Neuronal stem cell (in vitro differentiated cells): Measurements from ENCODE around the gene IL1RL2.
A peak's percentile ranks its signal among the peaks of the same experiment; 100 is the strongest.

ENCODE experiments used
- DNase-seq: peaks from one replicate; pipeline ENCODE4 v3.0.0-alpha.2; 2013; ENCODE audit warnings: low spot score
- H2AFZ ChIP-seq: one replicate; pipeline ENCODE4 v1.6.1; 2013; ENCODE audit warnings: mild to moderate bottlenecking, low read length, inconsistent platforms
- H2AK5ac ChIP-seq: 2 replicates; pipeline ENCODE4 v1.6.1; 2013; ENCODE audit warnings: low read depth, mild to moderate bottlenecking, inconsistent platforms, low read length, moderate library complexity, mixed read lengths
- H2BK120ac ChIP-seq: 2 replicates; pipeline ENCODE4 v1.6.1; 2013; ENCODE audit warnings: low read depth, mild to moderate bottlenecking, inconsistent platforms, low read length, moderate library complexity, mixed read lengths
- H2BK12ac ChIP-seq: one replicate; pipeline ENCODE4 v1.6.1; 2013; ENCODE audit warnings: low read length, inconsistent platforms
- H2BK15ac ChIP-seq: 2 replicates; pipeline ENCODE4 v1.6.1; 2013; ENCODE audit warnings: mild to moderate bottlenecking, low read length, inconsistent platforms, mixed read lengths
- H2BK5ac ChIP-seq: one replicate; pipeline ENCODE4 v1.6.1; 2013; ENCODE audit warnings: inconsistent platforms, mild to moderate bottlenecking, low read length, moderate library complexity
- H3K14ac ChIP-seq: one replicate; pipeline ENCODE4 v1.6.1; 2013; ENCODE audit warnings: low read length, inconsistent platforms
- H3K18ac ChIP-seq: 2 replicates; pipeline ENCODE4 v1.6.1; 2013; ENCODE audit warnings: low read length, inconsistent platforms
- H3K23ac ChIP-seq: 2 replicates; pipeline ENCODE4 v1.6.1; 2013; ENCODE audit warnings: low read depth, mild to moderate bottlenecking, mixed read lengths, low read length, inconsistent platforms; ENCODE audit not compliant: poor library complexity
- H3K27ac ChIP-seq: replicated peaks from 3 replicates; pipeline ENCODE4 v1.5.1; 2013; ENCODE audit warnings: low read length, inconsistent platforms
- H3K27me3 ChIP-seq, 3 experiments: 2 replicates each; pipeline ENCODE4 v1.6.1; 2013; ENCODE audit warnings: low read length in 3 of 3, mild to moderate bottlenecking in 2 of 3, inconsistent platforms in 1 of 3, low read depth in 1 of 3, mixed read lengths in 1 of 3, moderate library complexity in 1 of 3; ENCODE audit not compliant: control insufficient read depth in 3 of 3, insufficient read depth in 3 of 3
- H3K36me3 ChIP-seq, 2 donors: replicated peaks in 1 of 2; 2 replicates each; pipeline ENCODE4 v1.6.1; 2013; ENCODE audit warnings: low read length in 2 of 2; ENCODE audit not compliant: control insufficient read depth in 2 of 2, insufficient read depth in 2 of 2
- H3K4ac ChIP-seq: 2 replicates; pipeline ENCODE4 v1.6.1; 2013; ENCODE audit warnings: inconsistent platforms, mild to moderate bottlenecking, low read length, moderate library complexity
- H3K4me1 ChIP-seq, 2 donors: 1 replicate in 1 of 2; 2 replicates in 1 of 2; pipeline ENCODE4 v1.6.1; 2013; ENCODE audit warnings: low read length in 2 of 2, low read depth in 1 of 2; ENCODE audit not compliant: control insufficient read depth in 2 of 2, insufficient read depth in 1 of 2
- H3K4me2 ChIP-seq: one replicate; pipeline ENCODE4 v1.6.1; 2013; ENCODE audit warnings: mild to moderate bottlenecking, low read length, inconsistent platforms; ENCODE audit not compliant: insufficient read depth, poor library complexity, severe bottlenecking
- H3K4me3 ChIP-seq, 2 donors: 2 replicates each; pipeline ENCODE4 v1.5.1; 2013; ENCODE audit warnings: low read length in 2 of 2, mild to moderate bottlenecking in 2 of 2, inconsistent platforms in 1 of 2, moderate library complexity in 1 of 2
- H3K79me1 ChIP-seq: one replicate; pipeline ENCODE4 v1.6.1; 2013; ENCODE audit warnings: low read depth, mild to moderate bottlenecking, inconsistent platforms, low read length, moderate library complexity
- H3K9ac ChIP-seq: one replicate; pipeline ENCODE4 v1.6.1; 2013; ENCODE audit warnings: mild to moderate bottlenecking, low read depth, low read length, inconsistent platforms; ENCODE audit not compliant: poor library complexity
- H3K9me3 ChIP-seq, 2 donors: replicated peaks in 1 of 2; 2 replicates each; pipeline versions ENCODE3 to v1.6.1; 2013; ENCODE audit warnings: low read length in 2 of 2, mild to moderate bottlenecking in 2 of 2, inconsistent platforms in 1 of 2, low read depth in 1 of 2, mixed read lengths in 1 of 2, moderate library complexity in 1 of 2; ENCODE audit not compliant: control insufficient read depth in 2 of 2, insufficient read depth in 1 of 2
- H4K8ac ChIP-seq: one replicate; pipeline ENCODE4 v1.6.1; 2013; ENCODE audit warnings: low read depth, mild to moderate bottlenecking, inconsistent platforms, low read length, moderate library complexity
- H4K91ac ChIP-seq: one replicate; pipeline ENCODE4 v1.6.1; 2013; ENCODE audit warnings: low read length, low read depth, mild to moderate bottlenecking, inconsistent platforms; ENCODE audit not compliant: poor library complexity
- WGBS, 2 donors: extraction: QIAGEN DNeasy Blood & Tissue Kit; methylation state at CpG; one replicate each; pipeline ENCODE4 v1.1.7; 2013; ENCODE audit warnings: missing lambda C conversion rate in 2 of 2, mixed read lengths in 1 of 2; ENCODE audit not compliant: insufficient read length in 2 of 2, insufficient replicate concordance in 1 of 2; ENCODE audit errors: extremely low coverage in 2 of 2; 5-methylcytosine and 5-hydroxymethylcytosine counted together

The IL1RL2 gene

DNA sequence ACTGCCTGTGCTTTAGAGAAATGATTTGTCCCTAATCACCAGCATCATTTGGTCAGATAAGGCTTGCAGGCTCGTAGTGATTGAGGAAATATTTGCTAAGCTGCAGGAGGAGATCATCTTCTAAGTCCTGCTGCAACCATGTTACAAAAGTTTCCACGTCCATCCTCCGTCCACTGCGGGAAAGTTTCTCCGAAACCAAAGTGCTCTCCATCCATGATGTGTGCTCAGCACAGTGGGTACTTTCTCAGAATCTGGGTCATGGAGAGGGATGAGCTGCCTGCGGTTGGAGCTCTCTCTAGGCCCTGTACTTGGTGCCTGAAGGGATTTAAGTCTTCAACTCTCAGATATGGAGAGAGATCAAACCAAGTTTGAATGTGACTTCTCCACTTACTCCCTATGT is 39.3 kb downstream of the IL1RL2 start:
- Histone ChIP-seq H2AFZ (no peak overlapping the region), H3K9me3 (no peaks in the 10 kb centered on the region), H3K4me2 (no peak overlapping the region), H2BK5ac (no peak overlapping the region), H3K18ac (no peak overlapping the region), H4K91ac (no peak overlapping the region), H3K14ac (no peak overlapping the region), H3K4me1 (peaks cover 2 to 7% of the 10 kb centered on the region in 2 donors), H3K4me3 (no peak overlapping the region), H3K9ac (peak overlapping the region; percentile 44), H3K23ac (no peak overlapping the region), H2BK15ac (no peak overlapping the region), H3K79me1 (no peaks in the 10 kb centered on the region), H3K27ac (no peak overlapping the region), H3K36me3 (no peaks in the 10 kb centered on the region), H2AK5ac (no peak overlapping the region), H3K4ac (no peak overlapping the region), H4K8ac (no peak overlapping the region), H3K27me3 (no peaks in the 10 kb centered on the region), H2BK120ac (no peak overlapping the region), H2BK12ac (no peak overlapping the region)
- WGBS, 2 donors, result no CpG with 5 or more reads among the region's 6 CpGs
- no peak for DNase-seq

DNA sequence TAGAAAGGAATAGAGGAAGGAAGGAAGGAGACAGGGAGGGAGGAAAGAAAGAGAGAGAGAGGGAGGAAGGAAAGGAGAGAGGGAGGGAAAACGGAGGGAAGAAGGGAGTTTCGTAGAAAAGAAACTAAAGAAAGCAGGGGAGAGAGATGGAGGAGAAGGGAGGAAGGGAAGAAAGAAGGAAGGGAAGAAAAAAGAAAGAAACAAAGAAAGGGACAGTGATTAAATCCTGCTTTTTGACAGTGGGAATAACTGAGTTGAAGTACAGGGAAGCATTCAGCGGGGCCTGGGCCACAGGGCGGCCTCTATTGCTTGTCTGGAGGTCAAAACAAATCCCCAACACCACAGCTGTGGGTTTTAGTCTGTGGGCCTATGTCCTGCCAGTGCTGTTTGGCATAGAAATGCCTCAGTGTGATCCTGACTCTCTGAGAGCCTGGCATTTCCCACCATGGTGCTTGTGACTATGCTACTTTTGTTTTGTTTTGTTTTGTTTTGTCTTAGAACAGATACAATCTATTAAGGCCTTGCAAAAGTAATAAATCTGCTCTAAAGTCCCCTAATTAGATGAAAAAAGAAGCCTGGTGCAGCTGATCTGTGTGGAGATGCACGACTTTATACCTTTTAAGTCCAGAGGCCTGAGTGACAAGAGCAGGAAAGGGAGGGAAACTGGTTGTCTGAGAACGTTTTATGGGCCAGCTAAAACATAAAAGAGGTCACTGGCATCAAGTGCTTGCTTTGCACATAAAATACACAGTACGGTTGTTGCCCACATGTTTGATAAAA is 40.0 kb downstream of the IL1RL2 start:
- Histone ChIP-seq H3K27ac (no peak overlapping the region), H2BK120ac (no peak overlapping the region), H3K18ac (no peak overlapping the region), H2BK12ac (no peak overlapping the region), H3K36me3 (no peaks in the 10 kb centered on the region), H3K79me1 (no peaks in the 10 kb centered on the region), H2BK15ac (no peak overlapping the region), H3K4me1 (peaks cover 2 to 7% of the 10 kb centered on the region in 2 donors), H2BK5ac (no peak overlapping the region), H3K4ac (no peak overlapping the region), H3K9me3 (no peaks in the 10 kb centered on the region), H3K14ac (no peak overlapping the region), H3K23ac (no peak overlapping the region), H3K4me2 (no peak overlapping the region), H3K27me3 (no peaks in the 10 kb centered on the region), H3K9ac (no peak overlapping the region), H2AK5ac (no peak overlapping the region), H4K8ac (no peak overlapping the region), H3K4me3 (no peak overlapping the region), H2AFZ (no peak overlapping the region), H4K91ac (no peak overlapping the region)
- no peak for DNase-seq
- 100% methylated on average over 2 of the region's 7 CpGs for WGBS, 2 donors

DNA sequence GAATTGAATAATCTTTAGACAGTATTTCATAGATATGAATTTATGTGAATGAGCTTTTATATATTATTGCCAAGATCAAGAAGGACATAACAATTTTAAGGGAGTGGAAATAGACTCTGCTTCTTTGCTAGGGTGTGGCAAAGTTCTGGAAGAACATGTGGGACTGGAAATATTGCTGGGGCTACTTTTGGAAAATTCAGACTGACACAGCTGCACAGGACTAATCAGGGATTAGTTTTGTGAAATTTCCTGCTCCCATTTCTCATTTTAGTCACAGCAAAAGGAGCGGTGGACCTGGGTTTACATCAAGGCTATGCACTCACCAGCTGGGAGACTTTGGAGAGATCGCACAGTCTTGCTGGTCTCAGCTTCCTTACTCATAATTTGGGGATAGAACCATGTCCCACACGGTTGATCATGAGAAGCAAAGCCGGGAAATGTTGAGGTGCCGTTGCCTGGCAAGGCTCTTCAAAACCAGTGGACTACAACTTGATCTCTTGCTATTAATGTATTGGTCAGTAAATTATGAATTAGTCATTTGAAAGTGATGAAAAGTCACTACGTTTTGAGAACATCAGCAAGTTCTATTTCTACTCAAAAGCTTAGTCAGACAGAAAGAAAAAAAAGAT is 42.4 kb downstream of the IL1RL2 start:
- H3K79me1 ChIP-seq, result no peaks in the 10 kb centered on the region
- no CpG with 5 or more reads among the region's 6 CpGs for WGBS, 2 donors
- DNase-seq, result no peak

DNA sequence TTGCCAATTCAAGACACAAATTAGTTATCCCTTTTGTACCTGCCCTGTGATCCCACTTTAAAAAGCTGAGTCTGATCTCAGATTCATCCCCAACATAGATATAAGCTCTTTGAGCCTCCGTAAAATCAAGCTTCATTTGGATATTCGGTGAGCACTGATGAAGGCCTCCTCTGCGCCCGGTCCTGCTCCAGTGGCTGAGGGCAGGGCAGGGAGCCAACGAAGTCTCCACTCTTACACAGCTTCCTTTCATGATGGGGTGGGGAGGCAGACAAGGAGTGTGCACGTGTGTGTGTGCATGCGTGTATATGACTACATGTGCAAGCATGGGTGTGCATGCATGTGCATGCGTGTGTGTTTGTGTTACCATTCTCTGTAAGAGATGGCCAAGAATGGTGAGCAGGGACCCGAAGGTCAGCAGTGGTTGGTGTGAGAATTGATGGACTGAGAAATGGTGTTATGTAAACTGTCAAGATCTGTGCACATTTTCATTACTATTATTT is 43.6 kb downstream of the IL1RL2 start:
- peaks cover 0 to 4% of the 10 kb centered on the region in 2 donors for H3K9me3 ChIP-seq
- no peaks in the 10 kb centered on the region for H3K36me3 ChIP-seq
- H3K4me1 ChIP-seq, result peaks cover 2 to 9% of the 10 kb centered on the region in 2 donors
- H3K4me3 ChIP-seq, result peak overlapping the region in 1 of 2 donors; percentile 69
- no peak for DNase-seq
- no peak overlapping the region for H3K14ac ChIP-seq
- H3K23ac ChIP-seq, result no peak overlapping the region
- H2AK5ac ChIP-seq, result no peak overlapping the region
- no peak overlapping the region for H3K27ac ChIP-seq
- H3K4ac ChIP-seq, result no peak overlapping the region
- H2BK15ac ChIP-seq, result no peak overlapping the region
- no peak overlapping the region for H4K8ac ChIP-seq
- H2BK5ac ChIP-seq, result no peak overlapping the region
- no peak overlapping the region for H2BK120ac ChIP-seq
- no peak overlapping the region for H4K91ac ChIP-seq
- H3K9ac ChIP-seq, result no peak overlapping the region
- no peak overlapping the region for H2AFZ ChIP-seq
- no peaks in the 10 kb centered on the region for H3K27me3 ChIP-seq
- WGBS, 2 donors, result no CpG with 5 or more reads among the region's 9 CpGs
- no peak overlapping the region for H3K18ac ChIP-seq
- no peak overlapping the region for H3K4me2 ChIP-seq
- no peaks in the 10 kb centered on the region for H3K79me1 ChIP-seq
- no peak overlapping the region for H2BK12ac ChIP-seq

More for the DNA sequence above, 42.4 kb downstream of the IL1RL2 start:
- peaks cover 2 to 7% of the 10 kb centered on the region in 2 donors for H3K4me1 ChIP-seq
- no peak overlapping the region for H2AK5ac ChIP-seq
- H4K91ac ChIP-seq, result no peak overlapping the region
- H3K4me3 ChIP-seq, result no peak overlapping the region
- H2BK15ac ChIP-seq, result no peak overlapping the region
- no peak overlapping the region for H2BK12ac ChIP-seq
- no peak overlapping the region for H2AFZ ChIP-seq
- no peak overlapping the region for H3K4ac ChIP-seq
- no peak overlapping the region for H3K9ac ChIP-seq
- no peaks in the 10 kb centered on the region for H3K9me3 ChIP-seq
- H3K27me3 ChIP-seq, result no peaks in the 10 kb centered on the region
- no peak overlapping the region for H2BK120ac ChIP-seq
- H4K8ac ChIP-seq, result no peak overlapping the region
- H3K27ac ChIP-seq, result no peak overlapping the region
- no peak overlapping the region for H3K4me2 ChIP-seq
- no peaks in the 10 kb centered on the region for H3K36me3 ChIP-seq
- H3K23ac ChIP-seq, result no peak overlapping the region
- no peak overlapping the region for H2BK5ac ChIP-seq
- no peak overlapping the region for H3K18ac ChIP-seq
- no peak overlapping the region for H3K14ac ChIP-seq
